Transverse colon (tissue), 4 donors: ENCODE measurements around the gene ERP29.
"Not testable (repeated sequence)": the region's sequence is repeated elsewhere in the genome, so short reads cannot be mapped to it uniquely, and the experiment has no call there.

ENCODE experiments used
- EP300 ChIP-seq: sonication (generic); formaldehyde crosslinking; IDR thresholded peaks from one replicate; pipeline ENCODE4 v1.6.1; 2017; ENCODE audit warnings: antibody characterized with exemption, low read depth
- POLR2A ChIP-seq: fragments of 450-650 bp; IDR thresholded peaks from one replicate; pipeline ENCODE4 v1.6.1; 2016; ENCODE audit warnings: antibody characterized with exemption, mild to moderate bottlenecking, moderate library complexity
- POLR2AphosphoS5 ChIP-seq, 3 donors: sonication (generic); formaldehyde crosslinking; IDR thresholded peaks; one replicate each; pipeline ENCODE4 v1.6.1; 2016; ENCODE audit warnings: antibody characterized with exemption in 3 of 3
- TF ChIP-seq, protein P1 (sequence below), 5 experiments: fragments of 200-600 bp in 3 of 5; fragments of 450-650 bp in 2 of 5; sonication (generic) in 3 of 5; IDR thresholded peaks; 1 replicate in 2 of 5; 2 replicates in 3 of 5; pipeline ENCODE4 v1.5.1; 2016 to 2017; ENCODE audit warnings: antibody characterized with exemption in 5 of 5, inconsistent platforms in 3 of 5, mild to moderate bottlenecking in 2 of 5, moderate library complexity in 1 of 5

GRCh38 chr12:112009596-112009995, 3.6 kb upstream of the ERP29 start:
- TF ChIP-seq, protein P1, sequence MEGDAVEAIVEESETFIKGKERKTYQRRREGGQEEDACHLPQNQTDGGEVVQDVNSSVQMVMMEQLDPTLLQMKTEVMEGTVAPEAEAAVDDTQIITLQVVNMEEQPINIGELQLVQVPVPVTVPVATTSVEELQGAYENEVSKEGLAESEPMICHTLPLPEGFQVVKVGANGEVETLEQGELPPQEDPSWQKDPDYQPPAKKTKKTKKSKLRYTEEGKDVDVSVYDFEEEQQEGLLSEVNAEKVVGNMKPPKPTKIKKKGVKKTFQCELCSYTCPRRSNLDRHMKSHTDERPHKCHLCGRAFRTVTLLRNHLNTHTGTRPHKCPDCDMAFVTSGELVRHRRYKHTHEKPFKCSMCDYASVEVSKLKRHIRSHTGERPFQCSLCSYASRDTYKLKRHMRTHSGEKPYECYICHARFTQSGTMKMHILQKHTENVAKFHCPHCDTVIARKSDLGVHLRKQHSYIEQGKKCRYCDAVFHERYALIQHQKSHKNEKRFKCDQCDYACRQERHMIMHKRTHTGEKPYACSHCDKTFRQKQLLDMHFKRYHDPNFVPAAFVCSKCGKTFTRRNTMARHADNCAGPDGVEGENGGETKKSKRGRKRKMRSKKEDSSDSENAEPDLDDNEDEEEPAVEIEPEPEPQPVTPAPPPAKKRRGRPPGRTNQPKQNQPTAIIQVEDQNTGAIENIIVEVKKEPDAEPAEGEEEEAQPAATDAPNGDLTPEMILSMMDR (IDR thresholded peaks at IDR 0.05), result not testable (repeated sequence)
- not testable (repeated sequence) for TF ChIP-seq POLR2AphosphoS5 (IDR thresholded peaks at IDR 0.05); EP300; POLR2A
